CD4-positive, alpha-beta T cell treated with Interleukin-6 for 4 hours (primary cell): ENCODE data around the gene NXNL2.
A peak's percentile ranks its signal among the peaks of the same experiment; 100 is the strongest.

Experiments used
- DNase-seq: peaks from one replicate; pipeline ENCODE4 v3.0.0-alpha.2; 2020; ENCODE audit warnings: mixed read lengths

The NXNL2 gene

DNA sequence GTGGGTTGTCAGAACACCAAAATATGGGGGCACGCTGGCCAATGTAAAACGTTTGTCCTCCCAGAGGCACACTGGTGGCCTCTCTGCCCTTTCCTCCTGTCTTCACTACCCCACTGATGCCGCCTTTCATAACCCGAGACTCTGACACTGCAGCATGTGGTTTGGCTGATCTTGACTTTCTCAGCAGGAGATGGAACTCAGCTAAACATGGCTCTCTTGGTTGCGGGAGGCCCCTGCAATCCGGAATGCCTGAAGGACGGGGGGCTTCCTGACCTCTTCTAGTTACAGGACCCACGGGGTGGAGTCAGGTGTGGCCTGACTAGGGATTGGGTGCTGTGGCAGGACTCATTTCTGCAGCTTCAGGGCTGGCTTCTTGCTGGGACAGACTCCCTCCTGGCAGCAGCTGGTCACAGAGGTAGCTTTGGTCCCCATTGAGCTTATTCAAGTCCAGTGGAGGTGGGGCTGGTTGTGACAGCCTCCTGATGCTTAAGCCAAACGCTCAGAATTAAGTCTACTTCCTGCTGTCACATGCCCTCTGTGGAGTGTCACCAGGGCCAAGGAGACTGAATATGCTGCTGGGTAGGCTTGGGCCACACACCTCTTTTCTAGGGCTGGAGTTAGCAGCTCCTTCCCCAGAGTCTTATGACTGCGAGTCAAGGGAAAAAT, 44.2 kb downstream of the NXNL2 start:
- no peak for DNase-seq

DNA sequence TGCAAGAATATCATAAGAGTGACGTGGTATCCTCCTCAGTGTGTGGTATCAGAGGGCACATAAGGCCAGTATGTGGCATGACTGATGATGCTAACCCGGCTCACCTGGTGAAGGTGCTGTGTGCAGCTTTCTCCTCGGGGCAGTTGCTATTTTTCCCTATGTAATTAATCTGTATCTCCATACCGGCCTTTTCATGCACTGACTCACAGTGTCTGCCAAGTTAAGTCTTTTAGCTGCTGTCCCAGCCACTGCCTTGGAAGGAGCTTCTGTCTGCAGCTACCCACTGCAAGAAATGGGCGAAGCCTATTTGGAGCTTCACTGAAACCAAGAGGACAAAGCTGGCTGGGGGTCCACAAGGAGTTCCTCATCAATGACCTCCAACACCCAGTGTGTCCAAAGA, 46.0 kb downstream of the NXNL2 start:
- DNase-seq: no peak

- DNase-seq: no peak
Observed at GRCh38 chr9:88583901-88584596, 49.1 kb downstream of the NXNL2 start.

GRCh38 chr9:88585426-88585825, 50.4 kb downstream of the NXNL2 start:
- DNase-seq: no peak

- DNase-seq: no peak
Observed at GRCh38 chr9:88586452-88586851, 51.5 kb downstream of the NXNL2 start.

- DNase-seq: no peak
Observed at GRCh38 chr9:88587182-88587581, 52.2 kb downstream of the NXNL2 start.

GRCh38 chr9:88587885-88588649, 53.1 kb downstream of the NXNL2 start:
- DNase-seq: no peak

DNA sequence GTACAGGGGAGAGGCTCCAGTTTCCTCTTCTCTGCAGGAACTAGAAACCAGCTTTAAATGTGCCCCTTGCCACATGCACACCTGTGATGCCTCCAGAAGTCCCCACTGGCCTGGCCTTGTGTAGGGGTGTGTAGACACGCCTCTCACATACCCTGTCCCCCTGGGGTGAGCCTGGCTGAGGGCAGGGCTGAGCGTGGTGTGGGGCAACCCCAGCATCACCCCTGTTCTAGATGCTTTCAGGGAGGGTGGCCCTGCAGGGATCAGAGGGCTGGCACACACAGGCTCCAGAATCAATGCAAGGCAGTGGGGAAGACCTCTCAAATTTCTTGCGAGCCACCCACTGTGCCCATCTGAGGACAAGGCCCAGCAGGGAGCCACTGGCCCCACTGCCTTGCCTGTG, 54.7 kb downstream of the NXNL2 start:
- DNase-seq: no peak

DNA sequence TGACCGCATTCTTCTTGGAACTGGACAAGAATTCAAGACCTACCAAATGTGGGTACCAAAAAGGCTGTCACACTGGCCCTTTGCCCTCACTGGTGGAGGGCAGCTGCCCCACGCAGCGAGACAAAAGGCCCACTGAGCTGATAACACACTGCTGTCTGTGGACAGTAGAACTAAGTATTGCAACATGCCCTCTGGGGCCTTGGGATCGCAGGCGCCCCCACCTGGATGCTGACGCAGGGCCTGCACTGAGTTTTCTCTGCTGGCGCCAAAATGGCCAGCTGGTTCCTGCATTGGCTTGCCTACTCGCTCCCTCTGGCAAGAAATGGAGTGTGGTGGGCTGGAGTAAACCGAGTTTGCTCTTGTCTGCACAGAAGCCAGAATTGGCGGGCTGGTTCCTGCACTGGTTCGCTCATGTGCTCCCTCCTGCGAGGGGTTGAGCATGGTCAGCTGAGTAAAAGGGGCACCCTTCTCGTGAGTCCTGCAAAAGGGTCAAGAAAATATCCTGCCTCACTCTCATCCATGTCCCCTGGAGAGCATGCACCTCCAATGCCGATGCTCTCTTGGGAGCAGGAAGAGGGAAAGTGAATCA, 55.7 kb downstream of the NXNL2 start:
- no peak for DNase-seq

DNA sequence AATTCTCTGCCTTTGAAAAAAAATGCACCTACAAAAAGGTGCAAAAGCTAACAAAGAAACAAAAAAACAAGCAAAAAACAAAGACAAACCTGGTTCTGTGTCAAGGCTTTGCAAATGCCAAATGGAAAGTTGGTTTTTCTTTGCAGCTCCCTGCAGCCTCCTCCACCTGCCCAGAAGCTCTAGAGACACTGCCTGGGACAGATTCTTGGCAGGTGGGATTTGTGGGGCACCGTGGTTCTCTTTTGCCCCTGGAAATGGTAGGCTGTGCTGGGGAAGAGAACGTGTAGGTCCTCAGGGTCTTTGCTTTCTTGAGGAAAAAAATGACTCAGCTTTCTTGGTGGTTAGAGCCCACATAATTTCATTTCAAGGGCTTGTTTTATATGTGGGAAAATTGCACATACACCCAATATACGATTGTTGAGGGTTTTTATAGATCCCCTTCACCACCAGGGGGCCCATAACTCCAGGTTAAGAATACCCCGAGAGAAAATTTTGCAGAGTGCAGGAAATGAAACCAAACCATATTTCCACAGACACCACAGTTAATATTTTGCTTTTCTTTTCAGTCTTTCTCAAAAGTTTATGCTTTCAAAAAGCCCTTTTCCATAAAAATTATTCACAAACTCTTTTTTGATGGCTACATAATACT, 58.7 kb downstream of the NXNL2 start:
- DNase-seq: peak; percentile 67
